VCaP (cell line): ENCODE results near the gene UGT2B10.
A peak's percentile ranks its signal among the peaks of the same experiment; 100 is the strongest.
"Not testable (repeated sequence)": the region's sequence is repeated elsewhere in the genome, so short reads cannot be mapped to it uniquely, and the experiment has no call there.

Experiments used
- H3K27ac ChIP-seq: fragments of 450-650 bp; 2 replicates; pipeline ENCODE4 v1.5.1; 2017
- TF ChIP-seq, protein P1 (sequence below): fragments of 450-650 bp; conservative IDR thresholded peaks from 2 replicates; pipeline ENCODE4 v1.5.1; 2017; ENCODE audit warnings: mild to moderate bottlenecking, moderate library complexity

Gene UGT2B10

GRCh38 chr4:68810919-68811318, 4.9 kb upstream of the UGT2B10 start:
- TF ChIP-seq, protein P1, sequence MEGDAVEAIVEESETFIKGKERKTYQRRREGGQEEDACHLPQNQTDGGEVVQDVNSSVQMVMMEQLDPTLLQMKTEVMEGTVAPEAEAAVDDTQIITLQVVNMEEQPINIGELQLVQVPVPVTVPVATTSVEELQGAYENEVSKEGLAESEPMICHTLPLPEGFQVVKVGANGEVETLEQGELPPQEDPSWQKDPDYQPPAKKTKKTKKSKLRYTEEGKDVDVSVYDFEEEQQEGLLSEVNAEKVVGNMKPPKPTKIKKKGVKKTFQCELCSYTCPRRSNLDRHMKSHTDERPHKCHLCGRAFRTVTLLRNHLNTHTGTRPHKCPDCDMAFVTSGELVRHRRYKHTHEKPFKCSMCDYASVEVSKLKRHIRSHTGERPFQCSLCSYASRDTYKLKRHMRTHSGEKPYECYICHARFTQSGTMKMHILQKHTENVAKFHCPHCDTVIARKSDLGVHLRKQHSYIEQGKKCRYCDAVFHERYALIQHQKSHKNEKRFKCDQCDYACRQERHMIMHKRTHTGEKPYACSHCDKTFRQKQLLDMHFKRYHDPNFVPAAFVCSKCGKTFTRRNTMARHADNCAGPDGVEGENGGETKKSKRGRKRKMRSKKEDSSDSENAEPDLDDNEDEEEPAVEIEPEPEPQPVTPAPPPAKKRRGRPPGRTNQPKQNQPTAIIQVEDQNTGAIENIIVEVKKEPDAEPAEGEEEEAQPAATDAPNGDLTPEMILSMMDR, result no peak
- H3K27ac ChIP-seq, result no peak overlapping the region

GRCh38 chr4:68816410-68817265, 844 bp downstream of the UGT2B10 start:
- H3K27ac ChIP-seq, result peak overlapping the region; percentile 79

DNA sequence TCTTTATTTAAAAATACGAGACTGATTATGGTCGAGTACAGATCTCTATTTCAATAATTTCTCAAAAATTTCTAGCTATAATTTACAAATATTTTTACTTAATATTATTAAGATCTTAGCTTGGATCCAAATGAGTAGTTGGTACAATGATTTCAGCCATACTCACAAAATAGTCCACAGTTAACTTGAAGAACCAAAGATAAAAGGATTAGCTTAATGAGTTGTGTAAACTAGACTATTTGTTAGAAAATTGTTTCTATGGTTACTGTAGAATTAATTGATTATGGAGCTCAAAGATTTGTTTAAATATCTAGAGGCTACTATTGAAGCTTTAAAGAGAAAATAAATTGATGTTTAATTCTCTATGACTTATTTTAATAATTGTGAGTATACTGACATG, 1.6 kb downstream of the UGT2B10 start:
- TF ChIP-seq, protein P1, result no peak
- no peak overlapping the region for H3K27ac ChIP-seq

GRCh38 chr4:68818030-68818462, 2.3 kb downstream of the UGT2B10 start:
- H3K27ac ChIP-seq, result not testable (repeated sequence)

GRCh38 chr4:68831642-68832041, 15.8 kb downstream of the UGT2B10 start:
- TF ChIP-seq, protein P1, result no peak
- H3K27ac ChIP-seq, result no peak overlapping the region

DNA sequence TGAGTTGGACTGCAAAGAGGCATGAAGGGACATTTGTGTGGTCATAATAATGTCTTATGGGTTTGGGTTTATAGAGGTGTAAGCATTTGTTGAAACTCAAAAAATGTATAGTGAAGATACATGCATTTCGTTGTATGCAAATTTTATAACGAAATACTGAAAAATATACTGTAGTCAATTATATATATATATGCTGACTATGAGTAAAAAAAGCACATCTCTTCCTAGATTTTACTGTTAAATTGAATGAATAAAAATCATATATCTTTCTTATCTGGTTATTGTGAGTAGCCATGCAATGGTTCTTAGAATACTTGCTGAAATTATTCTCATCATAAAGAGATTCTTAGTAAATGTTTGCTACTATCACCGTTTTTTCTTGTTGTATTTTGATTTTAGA, 34.5 kb downstream of the UGT2B10 start:
- H3K27ac ChIP-seq, result no peak overlapping the region
- TF ChIP-seq, protein P1, result no peak

GRCh38 chr4:68855771-68856170, 40.0 kb downstream of the UGT2B10 start:
- H3K27ac ChIP-seq, result no peak overlapping the region
- TF ChIP-seq, protein P1, result no peak

DNA sequence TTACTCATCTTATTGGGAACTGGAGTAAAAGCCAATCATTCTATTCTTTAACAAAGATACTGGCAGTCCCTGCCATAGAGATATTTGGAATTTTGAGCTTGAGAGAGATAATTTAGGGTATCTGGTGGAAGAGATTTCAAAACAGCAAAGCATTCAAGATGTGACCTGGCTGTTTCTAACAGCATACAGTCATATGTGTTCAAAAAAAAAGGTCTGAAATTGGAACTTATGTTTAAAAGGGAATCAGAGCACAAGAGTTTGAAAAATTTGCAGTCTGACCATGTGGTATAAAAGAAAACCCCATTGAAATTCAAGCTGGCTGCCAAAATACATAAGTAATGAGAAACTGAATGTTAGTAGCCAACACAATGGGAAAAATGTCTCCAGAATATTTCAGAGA, 42.2 kb downstream of the UGT2B10 start:
- no peak overlapping the region for H3K27ac ChIP-seq
- TF ChIP-seq, protein P1, result no peak
